Neuronal stem cell (in vitro differentiated cells): Measurements from ENCODE around the gene SDC1. TPM values are rescaled to one million over a fixed set of nuclear protein-coding genes. Genes with fewer than 3 reads are reported as not detected.

ENCODE experiments used
- small RNA-seq: library from polyadenylated mRNA; stranded (forward); fragments of <200 nt; extraction: miRNeasy Mini kit (QIAGEN cat#:217004); gene quantifications from one replicate; pipeline ENCODE3, GENCODE V24; 2013; ENCODE audit not compliant: insufficient read depth

Gene SDC1

Small RNA genes lying within 50 kb of the gene (small RNA-seq; reads per million reads assigned to genes)
- not detected for gene RN7SL140P
- not detected for gene RNU6-961P
- not detected for gene RNU7-113P
